Endodermal cell (in vitro differentiated cells): ENCODE data around the gene ATOSB. TPM values are rescaled to one million over a fixed set of nuclear protein-coding genes. Genes with fewer than 3 reads are reported as not detected.
"Not testable (repeated sequence)": the region's sequence is repeated elsewhere in the genome, so short reads cannot be mapped to it uniquely, and the experiment has no call there.

Experiments
- DNase-seq: peaks from one replicate; pipeline ENCODE4 v3.0.0-alpha.2; 2017
- H3K27ac ChIP-seq: 2 replicates; pipeline ENCODE4 v1.5.1; 2013; ENCODE audit warnings: mild to moderate bottlenecking, low read depth, low read length, moderate library complexity
- H3K27me3 ChIP-seq: 2 replicates; pipeline ENCODE4 v1.6.1; 2013; ENCODE audit warnings: mild to moderate bottlenecking, low read length, moderate library complexity; ENCODE audit not compliant: insufficient read depth, control insufficient read depth, poor library complexity, severe bottlenecking
- H3K36me3 ChIP-seq: 2 replicates; pipeline ENCODE4 v1.7.0; 2013; ENCODE audit warnings: mild to moderate bottlenecking, low read length, moderate library complexity; ENCODE audit not compliant: control insufficient read depth, insufficient read depth
- H3K4me1 ChIP-seq: one replicate; pipeline ENCODE4 v1.7.0; 2013; ENCODE audit warnings: low read length; ENCODE audit not compliant: control insufficient read depth, insufficient read depth
- H3K4me3 ChIP-seq: 2 replicates; pipeline ENCODE4 v1.5.1; 2013; ENCODE audit warnings: mild to moderate bottlenecking, low read length, moderate library complexity
- H3K9ac ChIP-seq: 2 replicates; pipeline ENCODE4 v1.6.1; 2013; ENCODE audit warnings: mild to moderate bottlenecking, low read length, moderate library complexity; ENCODE audit not compliant: poor library complexity, severe bottlenecking; ENCODE audit errors: extremely low read depth
- H3K9me3 ChIP-seq: 2 replicates; pipeline ENCODE4 v1.6.1; 2013; ENCODE audit warnings: mild to moderate bottlenecking, low read length, moderate library complexity; ENCODE audit not compliant: control insufficient read depth
- H3K27ac Mint-ChIP-seq: 2 replicates; pipeline ENCODE4 v1.8.0; 2020; ENCODE audit warnings: mixed read lengths
- H3K27me3 Mint-ChIP-seq: 2 replicates; pipeline ENCODE4 v1.8.0; 2021; ENCODE audit warnings: mild to moderate bottlenecking, mixed read lengths; ENCODE audit not compliant: insufficient read depth
- H3K36me3 Mint-ChIP-seq: 2 replicates; pipeline ENCODE4 v1.8.0; 2020; ENCODE audit warnings: low read depth, mixed read lengths
- H3K4me1 Mint-ChIP-seq: 2 replicates; pipeline ENCODE4 v1.8.0; 2020; ENCODE audit warnings: mixed read lengths
- H3K4me3 Mint-ChIP-seq: 2 replicates; pipeline ENCODE4 v1.8.0; 2020; ENCODE audit warnings: mild to moderate bottlenecking, moderate library complexity, mixed read lengths
- H3K9me3 Mint-ChIP-seq: 2 replicates; pipeline ENCODE4 v1.8.0; 2020; ENCODE audit warnings: mild to moderate bottlenecking, mixed read lengths
- CTCF ChIP-seq: fragments of 200-600 bp; sonication (generic); conservative IDR thresholded peaks from 2 replicates; pipeline ENCODE4 v1.5.0; 2021; ENCODE audit warnings: antibody characterized with exemption, mild to moderate bottlenecking
- WGBS, 2 experiments: methylation state at CpG; one replicate each; pipeline versions ENCODE4 v1.1.5 to v1.1.7; 2013; ENCODE audit warnings: missing lambda C conversion rate in 2 of 2, mixed read lengths in 1 of 2; ENCODE audit not compliant: insufficient coverage in 1 of 2, insufficient read length in 1 of 2; 5-methylcytosine and 5-hydroxymethylcytosine counted together
- total RNA-seq, 2 donors: library from RNA; stranded (reverse); fragmentation: NEBNext Ultra II Directional in 1 of 2; extraction: Animal tissue kit (Norgen Biotek cat#: 25700) in 1 of 2; gene quantifications; 2 replicates in 1 of 2; 3 replicates in 1 of 2; pipeline ENCODE4 v1.2.1, GENCODE V29; 2021

ATOSB gene
- total RNA-seq, 2 donors from 2014 or later, result 21.1 to 22.7 TPM

- H3K4me1 Mint-ChIP-seq, result peaks cover 17% of the 10 kb centered on the region
- H3K4me3 Mint-ChIP-seq, result no peak overlapping the region
- 74 to 84% methylated on average over 5 to 10 of the region's 10 CpGs for WGBS, 2 experiments
These were observed 43.0 kb upstream of the ATOSB start for GRCh38 chr9:35158501-35159280.

GRCh38 chr9:35157836-35158235 lies 42.2 kb upstream of the ATOSB start:
- not testable (repeated sequence) for H3K27ac ChIP-seq, H3K4me1 Mint-ChIP-seq, H3K27me3 ChIP-seq, H3K4me3 Mint-ChIP-seq, H3K36me3 ChIP-seq, H3K27me3 Mint-ChIP-seq, DNase-seq, H3K4me3 ChIP-seq, H3K27ac Mint-ChIP-seq, H3K9ac ChIP-seq, H3K4me1 ChIP-seq
- WGBS, 2 experiments, result 73 to 77% methylated on average over 5 of the region's 6 CpGs
- peaks cover 26% of the 10 kb centered on the region for H3K9me3 ChIP-seq
- peaks cover 12% of the 10 kb centered on the region for H3K36me3 Mint-ChIP-seq
- peaks cover 14% of the 10 kb centered on the region for H3K9me3 Mint-ChIP-seq

More at GRCh38 chr9:35158501-35159280, 43.0 kb upstream of the ATOSB start:
- Mint-ChIP-seq H3K9me3 (peaks cover 14% of the 10 kb centered on the region), H3K36me3 (peaks cover 12% of the 10 kb centered on the region), H3K27me3 (no peaks in the 10 kb centered on the region), H3K27ac (no peak overlapping the region)
- TF ChIP-seq CTCF, result no peak
- Histone ChIP-seq H3K27me3 (no peaks in the 10 kb centered on the region), H3K9me3 (peaks cover 26% of the 10 kb centered on the region), H3K4me3 (no peak overlapping the region), H3K27ac (no peak overlapping the region), H3K4me1 (no peaks in the 10 kb centered on the region), H3K36me3 (no peaks in the 10 kb centered on the region), H3K9ac (no peak overlapping the region)
- no peak for DNase-seq

GRCh38 chr9:35156781-35157180 lies 41.1 kb upstream of the ATOSB start:
- no peak for TF ChIP-seq CTCF
- Mint-ChIP-seq H3K36me3 (peaks cover 12% of the 10 kb centered on the region), H3K27me3 (no peaks in the 10 kb centered on the region), H3K4me3 (no peak overlapping the region), H3K27ac (no peak overlapping the region), H3K9me3 (peaks cover 14% of the 10 kb centered on the region), H3K4me1 (peaks cover 3% of the 10 kb centered on the region)
- H3K36me3 ChIP-seq, result no peaks in the 10 kb centered on the region
- H3K4me1 ChIP-seq, result no peaks in the 10 kb centered on the region
- no peak for DNase-seq
- no peaks in the 10 kb centered on the region for H3K27me3 ChIP-seq
- no peak overlapping the region for H3K27ac ChIP-seq
- peaks cover 26% of the 10 kb centered on the region for H3K9me3 ChIP-seq
- H3K9ac ChIP-seq, result no peak overlapping the region
- H3K4me3 ChIP-seq, result peak overlapping the region; percentile 40
